Colonic mucosa (tissue), 4 donors: ENCODE measurements around the gene ALDH4A1. TPM values are rescaled to one million over a fixed set of nuclear protein-coding genes. Genes with fewer than 3 reads are reported as not detected.

Experiments used
- DNase-seq: peaks from one replicate; pipeline ENCODE4 v3.0.0-alpha.2; 2020
- H3K27ac ChIP-seq: fragments of 200-600 bp; one replicate; pipeline ENCODE4 v1.8.0; 2021
- H3K27me3 ChIP-seq: fragments of 200-600 bp; one replicate; pipeline ENCODE4 v1.8.0; 2021
- H3K36me3 ChIP-seq: fragments of 200-600 bp; one replicate; pipeline ENCODE4 v1.8.0; 2021
- H3K4me1 ChIP-seq: fragments of 200-600 bp; one replicate; pipeline ENCODE4 v1.8.0; 2021; ENCODE audit warnings: mild to moderate bottlenecking
- H3K4me3 ChIP-seq: fragments of 200-600 bp; one replicate; pipeline ENCODE4 v1.8.0; 2021
- H3K9ac ChIP-seq, 2 donors: one replicate each; pipeline ENCODE4 v1.7.0; 2013; ENCODE audit warnings: control low read depth in 2 of 2, low read depth in 2 of 2, low read length in 2 of 2
- H3K9me3 ChIP-seq: fragments of 200-600 bp; one replicate; pipeline ENCODE4 v1.8.0; 2021
- intact Hi-C: fragments of 100-400 bp; cut with DNase I; formaldehyde crosslinking; loops from one replicate; pipeline ENCODE4 v1.14.1; 2022
- total RNA-seq, 2 donors: library from RNA; stranded (reverse); fragmentation: NEBNext Ultra II Directional in 1 of 2; extraction: Animal tissue kit (Norgen Biotek cat#: 25700) in 1 of 2; gene quantifications; one replicate each; pipeline ENCODE4 v1.2.1, GENCODE V29; 2021
- TF ChIP-seq, protein P1 (sequence below): fragments of 200-600 bp; IDR thresholded peaks from one replicate; pipeline ENCODE4 v1.8.0; 2022; ENCODE audit warnings: antibody characterized with exemption, mild to moderate bottlenecking
- donor health status: healthy.
- donor health status: DM: no; HTN: no; CAD: no.
- donor health status: DM: no; HTN: no; CAD: no.

The ALDH4A1 gene
- total RNA-seq, 2 donors from 2014 or later = 7.9 to 13.0 TPM

- Histone ChIP-seq H3K4me1 (peaks cover 3% of the 10 kb centered on the region), H3K27ac (peak overlapping the region; percentile 65), H3K36me3 (no peaks in the 10 kb centered on the region), H3K4me3 (no peak overlapping the region), H3K9ac (peak overlapping the region; percentile 26 to 60), H3K9me3 (no peaks in the 10 kb centered on the region), H3K27me3 (no peaks in the 10 kb centered on the region)
- intact Hi-C loops = no loop called here
- TF ChIP-seq, protein P1, sequence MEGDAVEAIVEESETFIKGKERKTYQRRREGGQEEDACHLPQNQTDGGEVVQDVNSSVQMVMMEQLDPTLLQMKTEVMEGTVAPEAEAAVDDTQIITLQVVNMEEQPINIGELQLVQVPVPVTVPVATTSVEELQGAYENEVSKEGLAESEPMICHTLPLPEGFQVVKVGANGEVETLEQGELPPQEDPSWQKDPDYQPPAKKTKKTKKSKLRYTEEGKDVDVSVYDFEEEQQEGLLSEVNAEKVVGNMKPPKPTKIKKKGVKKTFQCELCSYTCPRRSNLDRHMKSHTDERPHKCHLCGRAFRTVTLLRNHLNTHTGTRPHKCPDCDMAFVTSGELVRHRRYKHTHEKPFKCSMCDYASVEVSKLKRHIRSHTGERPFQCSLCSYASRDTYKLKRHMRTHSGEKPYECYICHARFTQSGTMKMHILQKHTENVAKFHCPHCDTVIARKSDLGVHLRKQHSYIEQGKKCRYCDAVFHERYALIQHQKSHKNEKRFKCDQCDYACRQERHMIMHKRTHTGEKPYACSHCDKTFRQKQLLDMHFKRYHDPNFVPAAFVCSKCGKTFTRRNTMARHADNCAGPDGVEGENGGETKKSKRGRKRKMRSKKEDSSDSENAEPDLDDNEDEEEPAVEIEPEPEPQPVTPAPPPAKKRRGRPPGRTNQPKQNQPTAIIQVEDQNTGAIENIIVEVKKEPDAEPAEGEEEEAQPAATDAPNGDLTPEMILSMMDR = no peak
- no peak for DNase-seq
Observed at GRCh38 chr1:18927082-18927653, 24.8 kb upstream of the ALDH4A1 start.

- H3K9ac ChIP-seq = peak overlapping the region; percentile 26 to 60
- H3K27ac ChIP-seq = peak overlapping the region; percentile 65
- H3K9me3 ChIP-seq = no peaks in the 10 kb centered on the region
- intact Hi-C loops = no loop called here
- H3K4me1 ChIP-seq = peaks cover 9% of the 10 kb centered on the region
- H3K4me3 ChIP-seq = no peak overlapping the region
- H3K36me3 ChIP-seq = no peaks in the 10 kb centered on the region
- TF ChIP-seq, protein P1 = no peak
- DNase-seq = peak; percentile 57
- no peaks in the 10 kb centered on the region for H3K27me3 ChIP-seq
Observed at GRCh38 chr1:18926315-18927081, 24.1 kb upstream of the ALDH4A1 start.

DNA sequence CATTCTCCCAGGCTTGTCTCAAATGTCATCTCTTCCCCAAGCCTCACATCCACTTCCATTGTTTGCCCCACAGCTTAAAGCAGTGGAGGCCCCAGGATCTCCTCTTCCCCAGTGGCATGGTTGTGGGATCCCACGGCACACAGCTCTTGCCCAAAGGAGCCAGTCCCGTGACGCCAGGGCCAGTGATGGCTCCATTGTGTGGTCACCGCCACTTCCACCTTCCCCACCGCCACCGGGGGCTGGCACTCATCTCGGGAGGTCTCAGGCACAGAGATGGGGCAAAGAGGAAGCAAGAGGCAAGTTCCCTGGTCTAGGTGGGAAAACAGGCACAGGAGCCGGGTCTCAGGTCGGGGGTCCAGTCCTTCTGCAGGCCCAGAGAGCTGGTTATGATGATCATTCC lies 22.9 kb upstream of the ALDH4A1 start:
- TF ChIP-seq, protein P1 = no peak
- Histone ChIP-seq H3K27ac (no peak overlapping the region), H3K36me3 (no peaks in the 10 kb centered on the region), H3K4me1 (peaks cover 9% of the 10 kb centered on the region), H3K27me3 (no peaks in the 10 kb centered on the region), H3K9ac (no peak overlapping the region), H3K9me3 (no peaks in the 10 kb centered on the region), H3K4me3 (no peak overlapping the region)
- DNase-seq = no peak
- intact Hi-C loops = no loop called here

GRCh38 chr1:18924221-18924691 lies 21.9 kb upstream of the ALDH4A1 start:
- Histone ChIP-seq H3K27me3 (no peaks in the 10 kb centered on the region), H3K27ac (no peak overlapping the region), H3K9me3 (no peaks in the 10 kb centered on the region), H3K4me1 (peaks cover 9% of the 10 kb centered on the region), H3K36me3 (no peaks in the 10 kb centered on the region), H3K4me3 (no peak overlapping the region), H3K9ac (no peak overlapping the region)
- intact Hi-C loops = no loop called here
- TF ChIP-seq, protein P1 = no peak
- no peak for DNase-seq

GRCh38 chr1:18923756-18924211 lies 21.4 kb upstream of the ALDH4A1 start:
- DNase-seq = no peak
- intact Hi-C loops = no loop called here
- TF ChIP-seq, protein P1 = no peak
- Histone ChIP-seq H3K27me3 (no peaks in the 10 kb centered on the region), H3K36me3 (no peaks in the 10 kb centered on the region), H3K4me3 (no peak overlapping the region), H3K4me1 (peaks cover 9% of the 10 kb centered on the region), H3K9me3 (no peaks in the 10 kb centered on the region), H3K9ac (no peak overlapping the region), H3K27ac (no peak overlapping the region)
